ENCODE measurements around the gene SEMA3D.

DNA sequence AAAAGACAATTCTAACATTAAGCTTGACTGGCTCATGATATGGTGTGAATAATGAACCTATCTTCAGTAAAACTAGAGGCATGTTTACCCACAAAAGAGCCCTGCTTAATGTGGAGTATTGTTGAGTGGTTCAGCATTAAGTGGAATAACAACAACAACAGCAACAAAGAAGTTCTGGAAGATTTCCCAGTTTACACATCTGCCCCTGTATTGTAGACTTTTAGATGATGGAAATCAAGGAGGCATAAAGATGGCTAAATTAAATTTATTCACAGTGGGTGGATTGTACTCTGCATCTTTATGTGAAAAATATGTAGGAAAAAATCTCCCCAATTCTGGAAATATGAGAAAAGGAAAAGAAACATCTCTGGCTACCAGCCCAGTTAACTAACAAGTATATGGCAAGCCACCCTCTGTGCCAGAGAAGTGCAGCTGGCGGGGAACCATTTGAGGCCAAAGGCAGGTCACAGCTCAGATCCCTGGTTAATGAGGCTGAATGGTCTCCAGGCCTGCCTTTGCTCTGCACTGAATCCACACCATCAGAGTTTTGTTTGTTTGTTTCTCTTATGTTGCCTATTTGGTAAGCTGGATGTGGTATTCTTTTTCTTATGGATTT, 186.0 kb downstream of the SEMA3D start:
- TF ChIP-seq, protein P1, sequence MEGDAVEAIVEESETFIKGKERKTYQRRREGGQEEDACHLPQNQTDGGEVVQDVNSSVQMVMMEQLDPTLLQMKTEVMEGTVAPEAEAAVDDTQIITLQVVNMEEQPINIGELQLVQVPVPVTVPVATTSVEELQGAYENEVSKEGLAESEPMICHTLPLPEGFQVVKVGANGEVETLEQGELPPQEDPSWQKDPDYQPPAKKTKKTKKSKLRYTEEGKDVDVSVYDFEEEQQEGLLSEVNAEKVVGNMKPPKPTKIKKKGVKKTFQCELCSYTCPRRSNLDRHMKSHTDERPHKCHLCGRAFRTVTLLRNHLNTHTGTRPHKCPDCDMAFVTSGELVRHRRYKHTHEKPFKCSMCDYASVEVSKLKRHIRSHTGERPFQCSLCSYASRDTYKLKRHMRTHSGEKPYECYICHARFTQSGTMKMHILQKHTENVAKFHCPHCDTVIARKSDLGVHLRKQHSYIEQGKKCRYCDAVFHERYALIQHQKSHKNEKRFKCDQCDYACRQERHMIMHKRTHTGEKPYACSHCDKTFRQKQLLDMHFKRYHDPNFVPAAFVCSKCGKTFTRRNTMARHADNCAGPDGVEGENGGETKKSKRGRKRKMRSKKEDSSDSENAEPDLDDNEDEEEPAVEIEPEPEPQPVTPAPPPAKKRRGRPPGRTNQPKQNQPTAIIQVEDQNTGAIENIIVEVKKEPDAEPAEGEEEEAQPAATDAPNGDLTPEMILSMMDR (CRISPR knock-in tag; IDR thresholded peaks at IDR 0.05), result no peak
- TF ChIP-seq SIX4 (CRISPR knock-in tag; IDR thresholded peaks at IDR 0.05) (no peak), POLR2AphosphoS2 (IDR thresholded peaks at IDR 0.05; ENCODE audit: low read depth, low read length) (no peak), TRAFD1 (CRISPR knock-in tag; IDR thresholded peaks at IDR 0.05; ENCODE audit: borderline replicate concordance) (no peak), RXRB (CRISPR knock-in tag; IDR thresholded peaks at IDR 0.05; ENCODE audit: borderline replicate concordance) (no peak), ATF4 (CRISPR knock-in tag; IDR thresholded peaks at IDR 0.05) (no peak), GPBP1L1 (CRISPR knock-in tag; IDR thresholded peaks at IDR 0.05) (no peak), TCF7 (IDR thresholded peaks at IDR 0.05; ENCODE audit: low read depth) (no peak)
- TF ChIP-seq, protein P2, sequence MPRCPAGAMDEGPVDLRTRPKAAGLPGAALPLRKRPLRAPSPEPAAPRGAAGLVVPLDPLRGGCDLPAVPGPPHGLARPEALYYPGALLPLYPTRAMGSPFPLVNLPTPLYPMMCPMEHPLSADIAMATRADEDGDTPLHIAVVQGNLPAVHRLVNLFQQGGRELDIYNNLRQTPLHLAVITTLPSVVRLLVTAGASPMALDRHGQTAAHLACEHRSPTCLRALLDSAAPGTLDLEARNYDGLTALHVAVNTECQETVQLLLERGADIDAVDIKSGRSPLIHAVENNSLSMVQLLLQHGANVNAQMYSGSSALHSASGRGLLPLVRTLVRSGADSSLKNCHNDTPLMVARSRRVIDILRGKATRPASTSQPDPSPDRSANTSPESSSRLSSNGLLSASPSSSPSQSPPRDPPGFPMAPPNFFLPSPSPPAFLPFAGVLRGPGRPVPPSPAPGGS (CRISPR knock-in tag; IDR thresholded peaks at IDR 0.05), result no peak
- TF ChIP-seq, protein P3, sequence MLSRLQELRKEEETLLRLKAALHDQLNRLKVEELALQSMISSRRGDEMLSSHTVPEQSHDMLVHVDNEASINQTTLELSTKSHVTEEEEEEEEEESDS (CRISPR knock-in tag; IDR thresholded peaks at IDR 0.05; ENCODE audit: borderline replicate concordance), result no peak
